NCI-H1930 (cell line): ENCODE data around the gene CDKN1B.

ENCODE experiments used
- DNase-seq, 2 experiments: peaks; one replicate each; lab custom pipeline; 2025; lab: John Stamatoyannopoulos, UW

Gene CDKN1B

GRCh38 chr12:12716793-12717585, at the start of gene CDKN1B:
TSS of gene CDKN1B (plus strand) at chr12:12717368. CDS start at chr12:12717840, 472 bp downstream.
- peak; percentile 70 to 82 for DNase-seq

GRCh38 chr12:12668005-12668404, 49.2 kb upstream of the CDKN1B start:
- DNase-seq = no peak

- no peak for DNase-seq
Observed at GRCh38 chr12:12669020-12669419, 48.1 kb upstream of the CDKN1B start.

- no peak for DNase-seq
Observed at GRCh38 chr12:12671850-12672660, 45.1 kb upstream of the CDKN1B start.

GRCh38 chr12:12673296-12673695, 43.9 kb upstream of the CDKN1B start:
- DNase-seq = no peak

GRCh38 chr12:12676605-12677004, 40.6 kb upstream of the CDKN1B start:
- DNase-seq = no peak

GRCh38 chr12:12681061-12681765, 36.0 kb upstream of the CDKN1B start:
- DNase-seq = no peak

- no peak for DNase-seq
Observed at GRCh38 chr12:12682284-12682683, 34.9 kb upstream of the CDKN1B start.

- no peak for DNase-seq
Observed at GRCh38 chr12:12683136-12683697, 34.0 kb upstream of the CDKN1B start.

GRCh38 chr12:12683725-12684124, 33.4 kb upstream of the CDKN1B start:
- no peak for DNase-seq

- peak; percentile 80 to 93 for DNase-seq
Observed at GRCh38 chr12:12684375-12685106, 32.6 kb upstream of the CDKN1B start.

GRCh38 chr12:12685305-12685704, 31.9 kb upstream of the CDKN1B start:
- peak; percentile 56 to 60 for DNase-seq

- DNase-seq = no peak
Observed at GRCh38 chr12:12686472-12686871, 30.7 kb upstream of the CDKN1B start.

- DNase-seq = no peak
Observed at GRCh38 chr12:12686925-12687324, 30.2 kb upstream of the CDKN1B start.

- no peak for DNase-seq
Observed at GRCh38 chr12:12689647-12690300, 27.4 kb upstream of the CDKN1B start.

- DNase-seq = no peak
Observed at GRCh38 chr12:12691549-12691948, 25.6 kb upstream of the CDKN1B start.

- no peak for DNase-seq
Observed at GRCh38 chr12:12693111-12693671, 24.0 kb upstream of the CDKN1B start.

- peak; percentile 87 to 94 for DNase-seq
Observed at GRCh38 chr12:12696562-12697383, 20.4 kb upstream of the CDKN1B start.

- DNase-seq = no peak
Observed at GRCh38 chr12:12699345-12699744, 17.8 kb upstream of the CDKN1B start.

GRCh38 chr12:12700254-12700653, 16.9 kb upstream of the CDKN1B start:
- DNase-seq = no peak
